ENCODE results near the gene CCM2. TPM values are rescaled to one million over a fixed set of nuclear protein-coding genes. Genes with fewer than 3 reads are reported as not detected.
"Not testable (repeated sequence)": the region's sequence is repeated elsewhere in the genome, so short reads cannot be mapped to it uniquely, and the experiment has no call there.

The CCM2 gene
- total and polyA plus RNA-seq, 8 donors: 1.8 to 39.0 (median 26.6) TPM

GRCh38 chr7:45028920-45029344, 28.9 kb downstream of the CCM2 start:
- Histone ChIP-seq H3K4me3 (peak overlapping the region; percentile 25 to 39 (median 36)), H3K4me1 (peaks cover 0 to 25% (median 10%) of the 10 kb centered on the region in 4 donors), H3K27ac (no peak overlapping the region), H3K9me3 (no peaks in the 10 kb centered on the region), H3K36me3 (peaks cover 0 to 17% (median 11%) of the 10 kb centered on the region in 4 donors), H3K27me3 (no peaks in the 10 kb centered on the region)
- no peak for DNase-seq
- no peak for TF ChIP-seq POLR2AphosphoS5 (IDR thresholded peaks at IDR 0.05)
- WGBS, 5 donors: 82 to 93% (median 88%) methylated on average over 7 of the region's 7 CpGs
- intact Hi-C loops (cut with DNase I; ENCODE audit: low total_unique reads): no loop called here

- Histone ChIP-seq H3K4me3 (no peak overlapping the region), H3K9me3 (no peaks in the 10 kb centered on the region), H3K27ac (no peak overlapping the region), H3K36me3 (peaks cover 0 to 13% (median 10%) of the 10 kb centered on the region in 4 donors), H3K4me1 (peaks cover 4 to 44% (median 14%) of the 10 kb centered on the region in 4 donors), H3K27me3 (no peaks in the 10 kb centered on the region)
- TF ChIP-seq POLR2AphosphoS5 (IDR thresholded peaks at IDR 0.05) (no peak), EP300 (IDR thresholded peaks at IDR 0.05) (no peak), CTCF (IDR thresholded peaks at IDR 0.05) (no peak), POLR2A (IDR thresholded peaks at IDR 0.05) (no peak)
- DNase-seq: no peak
- intact Hi-C loops (cut with DNase I; ENCODE audit: low total_unique reads): no loop called here
- 70 to 79% (median 76%) methylated on average over 4 of the region's 4 CpGs for WGBS, 5 donors
Observed at GRCh38 chr7:45031829-45032228, 31.8 kb downstream of the CCM2 start.

- intact Hi-C loops (cut with DNase I; ENCODE audit: low total_unique reads): no loop called here
- Histone ChIP-seq H3K27ac (no peak overlapping the region), H3K4me3 (no peak overlapping the region), H3K27me3 (no peaks in the 10 kb centered on the region), H3K4me1 (peaks cover 4 to 46% (median 11%) of the 10 kb centered on the region in 4 donors), H3K9me3 (no peaks in the 10 kb centered on the region), H3K36me3 (peaks cover 0 to 8% (median 8%) of the 10 kb centered on the region in 4 donors)
- DNase-seq: no peak
- TF ChIP-seq CTCF (IDR thresholded peaks at IDR 0.05) (no peak), POLR2AphosphoS5 (IDR thresholded peaks at IDR 0.05) (no peak), EP300 (IDR thresholded peaks at IDR 0.05) (no peak), POLR2A (IDR thresholded peaks at IDR 0.05) (no peak)
- WGBS, 5 donors: 85 to 94% (median 86%) methylated on average over 4 of the region's 4 CpGs
Observed at GRCh38 chr7:45032421-45032820, 32.4 kb downstream of the CCM2 start.

GRCh38 chr7:45033261-45033930, 33.4 kb downstream of the CCM2 start:
- WGBS, 5 donors: 85 to 100% (median 95%) methylated on average over 1 of the region's 1 CpG
- intact Hi-C loops (cut with DNase I; ENCODE audit: low total_unique reads): no loop called here
- Histone ChIP-seq H3K4me3 (no peak overlapping the region), H3K27ac (no peak overlapping the region), H3K9me3 (no peaks in the 10 kb centered on the region), H3K36me3 (peaks cover 1 to 8% (median 3%) of the 10 kb centered on the region in 4 donors), H3K4me1 (peaks cover 4 to 52% (median 11%) of the 10 kb centered on the region in 4 donors), H3K27me3 (no peaks in the 10 kb centered on the region)
- no peak for DNase-seq
- TF ChIP-seq CTCF (IDR thresholded peaks at IDR 0.05) (no peak), POLR2A (IDR thresholded peaks at IDR 0.05) (no peak), POLR2AphosphoS5 (IDR thresholded peaks at IDR 0.05) (no peak), EP300 (IDR thresholded peaks at IDR 0.05) (no peak)

- Histone ChIP-seq H3K9me3 (no peaks in the 10 kb centered on the region), H3K4me3 (no peak overlapping the region), H3K36me3 (peaks cover 0 to 14% (median 8%) of the 10 kb centered on the region in 4 donors), H3K27ac (no peak overlapping the region), H3K27me3 (no peaks in the 10 kb centered on the region), H3K4me1 (peaks cover 4 to 52% (median 11%) of the 10 kb centered on the region in 4 donors)
- no peak for DNase-seq
- no peak for TF ChIP-seq POLR2A (IDR thresholded peaks at IDR 0.05)
- no peak for TF ChIP-seq EP300 (IDR thresholded peaks at IDR 0.05)
- TF ChIP-seq POLR2AphosphoS5 (IDR thresholded peaks at IDR 0.05): no peak
- TF ChIP-seq CTCF (IDR thresholded peaks at IDR 0.05): no peak
- intact Hi-C loops (cut with DNase I; ENCODE audit: low total_unique reads): no loop called here
- 71 to 90% (median 83%) methylated on average over 4 of the region's 4 CpGs for WGBS, 5 donors
Observed at GRCh38 chr7:45033931-45034290, 33.9 kb downstream of the CCM2 start.

GRCh38 chr7:45034710-45035109, 34.7 kb downstream of the CCM2 start:
- intact Hi-C loops (cut with DNase I; ENCODE audit: low total_unique reads); H3K9me3 ChIP-seq; DNase-seq; H3K27ac ChIP-seq; H3K4me3 ChIP-seq; H3K27me3 ChIP-seq: not testable (repeated sequence)
- 80 to 98% (median 93%) methylated on average over 5 of the region's 5 CpGs for WGBS, 5 donors
- Histone ChIP-seq H3K4me1 (peaks cover 4 to 52% (median 11%) of the 10 kb centered on the region in 4 donors), H3K36me3 (peaks cover 0 to 22% (median 16%) of the 10 kb centered on the region in 4 donors)
